Right lobe of liver (tissue), 6 donors: ENCODE measurements around the gene IGF1R. TPM values are rescaled to one million over a fixed set of nuclear protein-coding genes. Genes with fewer than 3 reads are reported as not detected.

Experiments
- ATAC-seq, 4 donors: fragments of 200-7000 bp; cut with Tn5 transposase; one replicate each; pipeline ENCODE4 v1.9.1; 2020; ENCODE audit warnings: mild to moderate bottlenecking in 4 of 4, moderate library complexity in 4 of 4
- DNase-seq, 3 donors: peaks; one replicate each; pipeline ENCODE4 v3.0.0-alpha.2; 2020
- H3K27ac ChIP-seq, 3 donors: fragments of 200-600 bp; one replicate each; pipeline ENCODE4 v1.8.0; 2022
- H3K27me3 ChIP-seq, 2 donors: fragments of 200-600 bp; one replicate each; pipeline ENCODE4 v1.8.0; 2022
- H3K36me3 ChIP-seq, 4 donors: fragments of 200-600 bp; sonication (generic) in 1 of 4; one replicate each; pipeline versions ENCODE4 v1.5.1 to v1.8.0; 2017 to 2022; ENCODE audit warnings: control low read depth in 1 of 4
- H3K4me1 ChIP-seq, 4 donors: fragments of 200-600 bp; sonication (generic) in 1 of 4; one replicate each; pipeline versions ENCODE4 v1.5.1 to v1.8.0; 2017 to 2022; ENCODE audit warnings: control low read depth in 1 of 4
- H3K4me3 ChIP-seq, 3 donors: fragments of 200-600 bp; one replicate each; pipeline ENCODE4 v1.8.0; 2022
- H3K9me3 ChIP-seq, 4 donors: fragments of 200-600 bp; sonication (generic) in 1 of 4; one replicate each; pipeline versions ENCODE4 v1.5.1 to v1.8.0; 2017 to 2022; ENCODE audit warnings: control low read depth in 1 of 4
- CTCF ChIP-seq, 4 donors: fragments of 200-600 bp in 3 of 4; fragments of 450-650 bp in 1 of 4; IDR thresholded peaks; one replicate each; pipeline versions ENCODE4 v1.5.1 to v1.8.0; 2016 to 2022; ENCODE audit warnings: antibody characterized with exemption in 4 of 4, mild to moderate bottlenecking in 2 of 4
- POLR2A ChIP-seq: fragments of 450-650 bp; IDR thresholded peaks from one replicate; pipeline ENCODE4 v1.6.1; 2017; ENCODE audit warnings: antibody characterized with exemption, mild to moderate bottlenecking
- WGBS: methylation state at CpG from one replicate; pipeline ENCODE4 v1.1.6; 2018; ENCODE audit warnings: low coverage, low lambda C conversion rate; ENCODE audit not compliant: insufficient coverage; ENCODE audit errors: missing lambda C conversion rate; 5-methylcytosine and 5-hydroxymethylcytosine counted together
- intact Hi-C, 2 donors: fragments of 100-400 bp; cut with DNase I; formaldehyde crosslinking; loops; one replicate each; pipeline versions ENCODE4 v1.11.2 to v1.14.1; 2022
- total RNA-seq, 6 experiments: library from RNA; depleted of rRNA in 2 of 6; stranded (reverse); fragments of >200 nt in 2 of 6; fragmentation: NEBNext Ultra II Directional in 3 of 6; extraction: Animal tissue kit (Norgen Biotek cat#: 25700) in 3 of 6; gene quantifications; one replicate each; pipeline versions ENCODE4 v1.1.0 to v1.2.4, GENCODE V29; 2016 to 2023
- donor health status: DM: no; HTN: yes; CAD: no.
- donor health status: DM: no; HTN: no; CAD: no.
- donor health status: DM: no; HTN: no; CAD: no.
- donor health status: DM: no; HTN: yes; CAD: no.
- donor health status: DM: no; HTN: yes; CAD: no.

The IGF1R gene
- total RNA-seq, 6 experiments from 2014 or later = 2.5 to 5.3 (median 3.8) TPM

GRCh38 chr15:98967916-98968315, 319.6 kb downstream of the IGF1R start:
- WGBS = 65% methylated on average over 4 of the region's 5 CpGs
- no peaks in the 10 kb centered on the region for H3K36me3 ChIP-seq
- no peaks in the 10 kb centered on the region for H3K9me3 ChIP-seq
- no peak overlapping the region for H3K4me3 ChIP-seq
- ATAC-seq (no peak), DNase-seq (no peak)
- H3K27ac ChIP-seq = no peak overlapping the region
- intact Hi-C loops = no loop called here
- H3K27me3 ChIP-seq = no peaks in the 10 kb centered on the region
- H3K4me1 ChIP-seq = no peaks in the 10 kb centered on the region
- no peak for TF ChIP-seq CTCF (IDR thresholded peaks at IDR 0.05)
- TF ChIP-seq POLR2A = no peak

- Histone ChIP-seq H3K4me3 (no peak overlapping the region), H3K27me3 (no peaks in the 10 kb centered on the region), H3K4me1 (no peaks in the 10 kb centered on the region), H3K9me3 (no peaks in the 10 kb centered on the region), H3K27ac (no peak overlapping the region), H3K36me3 (no peaks in the 10 kb centered on the region)
- no peak for TF ChIP-seq CTCF (IDR thresholded peaks at IDR 0.05)
- TF ChIP-seq POLR2A = no peak
- no peak for ATAC-seq
- intact Hi-C loops = no loop called here
- no peak for DNase-seq
- 65% methylated on average over 2 of the region's 10 CpGs for WGBS
These were observed 320.2 kb downstream of the IGF1R start for GRCh38 chr15:98968576-98968975.

GRCh38 chr15:98969126-98969735, 320.9 kb downstream of the IGF1R start:
- Histone ChIP-seq H3K27ac (no peak overlapping the region), H3K36me3 (no peaks in the 10 kb centered on the region), H3K9me3 (no peaks in the 10 kb centered on the region), H3K4me3 (no peak overlapping the region), H3K4me1 (no peaks in the 10 kb centered on the region), H3K27me3 (no peaks in the 10 kb centered on the region)
- WGBS = 53% methylated on average over 3 of the region's 29 CpGs
- TF ChIP-seq CTCF (IDR thresholded peaks at IDR 0.05) = no peak
- TF ChIP-seq POLR2A = no peak
- ATAC-seq (no peak), DNase-seq (no peak)
- intact Hi-C loops = no loop called here

GRCh38 chr15:98970799-98971198, 322.5 kb downstream of the IGF1R start:
- no peak for DNase-seq
- Histone ChIP-seq H3K27me3 (no peaks in the 10 kb centered on the region), H3K27ac (no peak overlapping the region), H3K4me1 (no peaks in the 10 kb centered on the region), H3K9me3 (no peaks in the 10 kb centered on the region), H3K36me3 (no peaks in the 10 kb centered on the region), H3K4me3 (no peak overlapping the region)
- intact Hi-C loops = no loop called here
- no peak for ATAC-seq
- WGBS = 90% methylated on average over 6 of the region's 8 CpGs
- no peak for TF ChIP-seq CTCF (IDR thresholded peaks at IDR 0.05)
- no peak for TF ChIP-seq POLR2A

GRCh38 chr15:98976500-98976899, 328.2 kb downstream of the IGF1R start:
- intact Hi-C loops = no loop called here
- DNase-seq (no peak), ATAC-seq (no peak)
- Histone ChIP-seq H3K9me3 (no peaks in the 10 kb centered on the region), H3K4me1 (no peaks in the 10 kb centered on the region), H3K27ac (no peak overlapping the region), H3K36me3 (no peaks in the 10 kb centered on the region), H3K4me3 (no peak overlapping the region), H3K27me3 (no peaks in the 10 kb centered on the region)
- TF ChIP-seq POLR2A = no peak
- no peak for TF ChIP-seq CTCF (IDR thresholded peaks at IDR 0.05)
- 100% methylated on average over 1 of the region's 1 CpG for WGBS
